ENCODE measurements around the gene FADS6.

- TF ChIP-seq CTCF (IDR thresholded peaks at IDR 0.05; ENCODE audit: poor library complexity, severe bottlenecking) (no peak), REST (IDR thresholded peaks at IDR 0.05; ENCODE audit: borderline replicate concordance) (no peak), POLR2AphosphoS5 (IDR thresholded peaks at IDR 0.05) (no peak)
These were observed 25.1 kb downstream of the FADS6 start for GRCh38 chr17:74868251-74868907.
